GM18505 (cell line): ENCODE results near the gene LY86.

Experiments used
- ATAC-seq: cut with Tn5 transposase; IDR thresholded peaks from one replicate; pipeline ENCODE4 v1.9.1; 2021; ENCODE audit not compliant: unreplicated experiment
- POLR2A ChIP-seq: IDR thresholded peaks from 4 replicates; pipeline ENCODE4 v1.6.1; 2011; ENCODE audit warnings: borderline replicate concordance; ENCODE audit not compliant: insufficient read depth, insufficient read length; ENCODE audit errors: extremely low read depth

LY86 gene

GRCh38 chr6:6678811-6679210 is 90.3 kb downstream of the LY86 start:
- ATAC-seq = no peak
- TF ChIP-seq POLR2A = no peak

GRCh38 chr6:6679633-6680032 is 91.1 kb downstream of the LY86 start:
- no peak for ATAC-seq
- no peak for TF ChIP-seq POLR2A

DNA sequence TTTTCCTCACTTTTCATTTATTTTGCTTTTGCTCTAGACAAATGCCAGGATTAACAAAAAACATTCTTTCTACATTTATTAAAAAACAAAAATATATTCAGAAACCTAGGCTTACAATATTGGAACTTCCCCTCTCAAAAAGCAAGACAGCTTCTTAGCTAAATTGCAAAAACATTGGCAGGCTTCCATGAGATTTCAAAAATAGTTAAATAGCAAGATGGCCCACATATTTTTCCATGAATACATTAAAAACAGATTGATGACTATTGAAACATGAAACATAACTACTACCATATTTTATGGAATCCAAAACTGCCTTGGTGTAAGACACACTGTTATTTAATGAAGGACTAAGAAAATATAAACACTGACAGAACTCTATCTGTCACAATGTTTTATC is 92.0 kb downstream of the LY86 start:
- TF ChIP-seq POLR2A = no peak
- ATAC-seq = no peak

- TF ChIP-seq POLR2A = no peak
- no peak for ATAC-seq
These were observed 92.7 kb downstream of the LY86 start for GRCh38 chr6:6681075-6681849.

GRCh38 chr6:6682225-6682624 is 93.7 kb downstream of the LY86 start:
- no peak for ATAC-seq
- no peak for TF ChIP-seq POLR2A

DNA sequence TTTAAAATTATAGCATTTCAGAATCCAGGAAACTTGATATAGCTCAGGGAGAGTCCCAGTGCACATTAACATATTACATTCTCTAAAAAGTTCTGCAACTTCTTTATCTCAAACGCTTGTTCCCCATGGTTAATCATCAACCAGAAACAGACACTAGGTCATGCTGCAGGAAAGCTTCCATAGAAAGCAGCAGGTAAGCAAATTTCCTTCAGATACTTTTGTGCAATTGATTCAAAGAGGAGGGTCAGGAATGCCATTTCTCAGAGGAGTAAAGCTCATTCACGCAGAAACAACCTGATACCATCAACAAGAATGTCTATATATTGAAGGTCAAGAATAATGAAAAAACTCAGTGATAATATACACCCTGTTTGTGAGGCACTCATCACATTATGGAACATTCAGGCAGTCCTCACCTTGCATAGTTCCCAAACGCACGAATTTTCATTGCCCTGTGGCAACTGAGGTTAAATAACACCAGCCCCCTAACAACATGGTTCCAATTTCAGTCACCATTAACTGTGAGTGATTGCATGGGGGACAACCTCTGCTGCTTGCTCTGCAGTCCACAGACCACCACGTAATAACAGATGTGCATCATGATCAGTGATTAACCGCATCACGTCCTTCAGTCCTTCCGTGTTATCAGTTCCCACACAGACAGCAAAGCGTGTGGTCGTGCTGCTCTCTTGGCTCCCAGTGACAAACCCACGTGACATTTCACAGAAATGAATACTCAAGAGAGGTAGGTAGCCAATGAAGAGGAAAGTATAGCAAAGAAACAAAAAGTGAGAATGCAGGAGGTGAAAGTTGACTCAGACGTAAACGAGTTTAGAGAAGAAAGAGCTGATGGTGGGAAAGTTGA is 95.7 kb downstream of the LY86 start:
- no peak for TF ChIP-seq POLR2A
- peak; percentile 87 for ATAC-seq

DNA sequence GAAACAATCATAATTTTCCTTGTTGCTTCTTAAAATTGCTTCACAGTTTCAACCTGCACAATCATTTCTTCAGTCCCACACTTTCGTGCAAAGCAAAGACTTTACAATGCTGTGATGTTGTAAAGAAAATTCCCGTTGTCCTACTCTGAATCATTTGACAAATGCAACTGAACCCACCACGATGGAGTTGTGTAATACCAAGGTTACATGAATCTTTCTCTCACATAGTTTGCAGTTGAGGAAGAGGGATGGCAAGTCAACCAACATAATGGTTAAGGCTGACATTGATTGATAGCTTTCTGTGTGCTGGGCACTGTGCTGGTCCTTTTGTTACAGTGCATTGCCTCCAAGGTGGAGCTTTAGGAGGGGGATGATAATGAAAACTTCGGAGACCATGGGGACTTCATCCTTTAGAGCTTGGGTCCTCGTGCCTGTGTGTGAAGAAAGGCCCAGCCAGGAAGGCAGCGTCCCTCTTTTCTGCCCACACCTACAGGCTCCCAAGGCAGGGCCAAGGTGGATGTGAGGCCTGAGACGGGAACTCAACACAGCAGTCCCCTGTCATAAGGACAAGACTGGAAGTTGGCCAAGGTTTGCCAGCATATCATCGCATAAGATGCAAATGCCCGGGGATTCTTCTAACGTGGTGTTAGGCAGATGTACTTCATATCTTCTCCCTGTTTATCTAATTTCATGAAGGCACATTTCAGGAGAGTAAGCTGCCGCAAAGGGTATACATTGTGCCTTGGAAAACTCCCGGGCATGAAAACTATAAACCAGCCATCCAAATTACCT is 96.9 kb downstream of the LY86 start:
- TF ChIP-seq POLR2A = no peak
- ATAC-seq = no peak

- no peak for TF ChIP-seq POLR2A
- no peak for ATAC-seq
These were observed 97.7 kb downstream of the LY86 start for GRCh38 chr6:6686176-6686575.

- no peak for ATAC-seq
- no peak for TF ChIP-seq POLR2A
These were observed 98.5 kb downstream of the LY86 start for GRCh38 chr6:6686748-6687601.

- TF ChIP-seq POLR2A = no peak
- ATAC-seq = no peak
These were observed 99.8 kb downstream of the LY86 start for GRCh38 chr6:6688283-6688682.

DNA sequence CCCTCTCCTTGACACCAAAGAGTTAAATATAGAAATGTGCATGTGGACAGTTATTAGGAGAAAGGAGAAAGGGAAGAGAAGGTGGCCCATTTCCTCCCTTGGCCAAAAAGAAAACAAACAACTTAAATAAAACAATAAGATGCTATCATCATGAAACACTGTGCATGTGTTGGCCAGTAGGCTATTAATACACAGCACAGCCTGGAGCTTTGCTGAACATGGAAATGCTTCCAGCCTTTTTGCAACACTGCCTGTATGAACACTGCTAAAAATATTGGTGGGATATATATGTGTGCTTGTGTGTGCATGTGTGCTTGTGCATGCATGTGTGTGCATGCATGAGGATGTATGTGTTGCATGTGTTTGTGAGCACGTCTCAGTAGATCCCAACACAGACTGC is 100.4 kb downstream of the LY86 start:
- TF ChIP-seq POLR2A = no peak
- ATAC-seq = no peak

DNA sequence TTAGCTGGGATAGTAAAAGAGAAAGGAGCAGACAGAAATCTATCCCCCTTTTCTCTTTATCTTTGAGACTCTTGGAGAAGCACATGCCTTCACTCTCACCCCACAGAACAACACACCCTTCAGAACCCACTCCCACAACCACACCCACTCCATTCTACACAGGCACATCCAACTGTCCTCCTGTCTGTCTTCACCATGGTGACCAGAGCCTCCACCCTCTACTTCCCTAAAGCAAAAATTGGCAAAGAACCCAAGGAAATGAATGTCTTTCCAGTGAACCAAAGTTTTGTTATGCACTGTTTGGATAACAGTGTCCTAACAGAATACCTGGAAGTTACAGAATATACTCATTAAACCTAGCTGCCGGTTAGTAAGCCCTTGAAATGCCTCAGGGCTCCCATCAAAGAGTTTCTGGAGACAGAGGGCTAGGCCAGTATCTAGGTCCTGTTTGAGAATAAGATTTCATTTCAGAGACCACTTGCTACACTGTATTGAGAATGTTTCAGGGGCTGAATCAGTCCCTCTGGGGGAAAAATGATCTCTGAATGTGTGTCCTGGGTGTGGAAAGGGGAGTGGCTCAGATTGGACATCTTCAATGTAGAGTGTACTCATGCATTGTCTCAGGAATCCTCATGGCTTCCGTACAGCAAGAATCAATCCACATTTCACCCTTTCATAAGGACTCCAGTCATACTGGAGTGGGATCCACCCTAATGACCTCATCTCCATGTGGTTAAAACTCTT is 101.1 kb downstream of the LY86 start:
- no peak for TF ChIP-seq POLR2A

More for the DNA sequence above, 101.1 kb downstream of the LY86 start:
- ATAC-seq = no peak
